Ectodermal cell (in vitro differentiated cells): ENCODE measurements around the gene TGFA. TPM values are rescaled to one million over a fixed set of nuclear protein-coding genes. Genes with fewer than 3 reads are reported as not detected.

Experiments used
- H3K27ac ChIP-seq: 2 replicates; pipeline ENCODE4 v1.7.0; 2013; ENCODE audit warnings: mild to moderate bottlenecking, low read depth, low read length; ENCODE audit not compliant: insufficient read depth, poor library complexity, severe bottlenecking
- H3K27me3 ChIP-seq: 2 replicates; pipeline ENCODE4 v1.7.0; 2013; ENCODE audit warnings: mild to moderate bottlenecking, low read length; ENCODE audit not compliant: insufficient read depth, control insufficient read depth, poor library complexity, severe bottlenecking
- H3K36me3 ChIP-seq: one replicate; pipeline ENCODE4 v1.7.0; 2013; ENCODE audit warnings: low read length; ENCODE audit not compliant: control insufficient read depth, insufficient read depth
- H3K4me1 ChIP-seq: one replicate; pipeline ENCODE4 v1.7.0; 2013; ENCODE audit warnings: low read length; ENCODE audit not compliant: control insufficient read depth, insufficient read depth
- H3K4me3 ChIP-seq: 2 replicates; pipeline ENCODE4 v1.7.0; 2013; ENCODE audit warnings: low read depth, low read length, control low read depth; ENCODE audit not compliant: insufficient read depth
- H3K9me3 ChIP-seq: 2 replicates; pipeline ENCODE4 v1.7.0; 2013; ENCODE audit warnings: mild to moderate bottlenecking, low read length, moderate library complexity; ENCODE audit not compliant: control insufficient read depth
- WGBS, 2 experiments: methylation state at CpG; one replicate each; pipeline ENCODE4 v1.1.7; 2013; ENCODE audit warnings: missing lambda C conversion rate in 2 of 2; 5-methylcytosine and 5-hydroxymethylcytosine counted together
- polyA plus RNA-seq, 4 experiments: library from polyadenylated mRNA; stranded (reverse); fragments of 50-300 nt; gene quantifications; one replicate each; pipeline ENCODE4 v1.2.3, GENCODE V29; 2013

Gene TGFA
- 0.26 TPM for polyA plus RNA-seq (2013, experiment 1 of 4)
- 0.36 TPM for polyA plus RNA-seq (2013, experiment 2 of 4)
- 0.75 TPM for polyA plus RNA-seq (2013, experiment 3 of 4)
- 0.24 TPM for polyA plus RNA-seq (2013, experiment 4 of 4)

- Histone ChIP-seq H3K4me3 (peak within 1 kb of the TSS; percentile 61), H3K27ac (no peak within 1 kb of the TSS), H3K36me3 (no peaks in the 10 kb centered on the region), H3K4me1 (peaks cover 5% of the 10 kb centered on the region), H3K9me3 (no peaks in the 10 kb centered on the region), H3K27me3 (peaks cover 61% of the 10 kb centered on the region)
- 0% methylated on average over 86 to 88 of the region's 88 CpGs for whole genome bisulfite sequencing, 2 experiments
Measured at GRCh38 chr2:70553584-70554337, at the start of gene TGFA. Gene TGFA, minus strand, starts transcription at chr2:70553826. Its CDS starts 59 bp downstream, at chr2:70553767.

- Histone ChIP-seq H3K27me3 (no peaks in the 10 kb centered on the region), H3K4me3 (no peak overlapping the region), H3K4me1 (no peaks in the 10 kb centered on the region), H3K9me3 (no peaks in the 10 kb centered on the region), H3K36me3 (no peaks in the 10 kb centered on the region), H3K27ac (no peak overlapping the region)
Measured at GRCh38 chr2:70603066-70603465, 49.4 kb upstream of the TGFA start.

- Histone ChIP-seq H3K9me3 (no peaks in the 10 kb centered on the region), H3K27ac (no peak overlapping the region), H3K27me3 (no peaks in the 10 kb centered on the region), H3K4me3 (no peak overlapping the region), H3K4me1 (no peaks in the 10 kb centered on the region), H3K36me3 (no peaks in the 10 kb centered on the region)
- no CpG with 5 or more reads among the region's 1 CpG for WGBS, 2 experiments
Measured at GRCh38 chr2:70598197-70598596, 44.6 kb upstream of the TGFA start.

GRCh38 chr2:70596739-70597138 lies 43.1 kb upstream of the TGFA start:
- no peaks in the 10 kb centered on the region for H3K4me1 ChIP-seq
- H3K4me3 ChIP-seq = no peak overlapping the region
- no peak overlapping the region for H3K27ac ChIP-seq
- H3K27me3 ChIP-seq = no peaks in the 10 kb centered on the region
- no peaks in the 10 kb centered on the region for H3K9me3 ChIP-seq
- WGBS, 2 experiments = 90 to 91% methylated on average over 6 of the region's 7 CpGs
- no peaks in the 10 kb centered on the region for H3K36me3 ChIP-seq

- Histone ChIP-seq H3K4me3 (no peak overlapping the region), H3K36me3 (no peaks in the 10 kb centered on the region), H3K27ac (no peak overlapping the region), H3K27me3 (no peaks in the 10 kb centered on the region), H3K4me1 (no peaks in the 10 kb centered on the region), H3K9me3 (no peaks in the 10 kb centered on the region)
- WGBS, 2 experiments = 92 to 95% methylated on average over 6 of the region's 6 CpGs
Measured at GRCh38 chr2:70596293-70596692, 42.7 kb upstream of the TGFA start.

- Histone ChIP-seq H3K36me3 (no peaks in the 10 kb centered on the region), H3K27ac (no peak overlapping the region), H3K4me1 (no peaks in the 10 kb centered on the region), H3K27me3 (no peaks in the 10 kb centered on the region), H3K4me3 (no peak overlapping the region), H3K9me3 (no peaks in the 10 kb centered on the region)
- WGBS, 2 experiments = 92 to 97% methylated on average over 7 of the region's 7 CpGs
Measured at GRCh38 chr2:70583091-70583490, 29.5 kb upstream of the TGFA start.

- Histone ChIP-seq H3K4me1 (no peaks in the 10 kb centered on the region), H3K36me3 (no peaks in the 10 kb centered on the region), H3K4me3 (no peak overlapping the region), H3K27ac (no peak overlapping the region), H3K9me3 (no peaks in the 10 kb centered on the region), H3K27me3 (no peaks in the 10 kb centered on the region)
Measured at GRCh38 chr2:70580352-70580751, 26.7 kb upstream of the TGFA start.

- no peak overlapping the region for H3K4me3 ChIP-seq
- 90 to 93% methylated on average over 2 to 3 of the region's 3 CpGs for WGBS, 2 experiments
- H3K9me3 ChIP-seq = no peaks in the 10 kb centered on the region
- H3K36me3 ChIP-seq = no peaks in the 10 kb centered on the region
- H3K4me1 ChIP-seq = no peaks in the 10 kb centered on the region
- no peak overlapping the region for H3K27ac ChIP-seq
- H3K27me3 ChIP-seq = no peaks in the 10 kb centered on the region
Measured at GRCh38 chr2:70574618-70575017, 21.0 kb upstream of the TGFA start.

GRCh38 chr2:70574109-70574508 lies 20.5 kb upstream of the TGFA start:
- Histone ChIP-seq H3K9me3 (no peaks in the 10 kb centered on the region), H3K27ac (no peak overlapping the region), H3K36me3 (no peaks in the 10 kb centered on the region), H3K4me1 (no peaks in the 10 kb centered on the region), H3K4me3 (no peak overlapping the region), H3K27me3 (no peaks in the 10 kb centered on the region)
- WGBS, 2 experiments = 80 to 96% methylated on average over 1 to 2 of the region's 2 CpGs

GRCh38 chr2:70570041-70570661 lies 16.5 kb upstream of the TGFA start:
- Histone ChIP-seq H3K4me3 (no peak overlapping the region), H3K9me3 (no peaks in the 10 kb centered on the region), H3K4me1 (no peaks in the 10 kb centered on the region), H3K27ac (no peak overlapping the region), H3K36me3 (no peaks in the 10 kb centered on the region), H3K27me3 (no peaks in the 10 kb centered on the region)
- 66 to 73% methylated on average over 7 of the region's 7 CpGs for WGBS, 2 experiments
